ENCODE measurements around the gene SDK1.

SDK1 gene

DNA sequence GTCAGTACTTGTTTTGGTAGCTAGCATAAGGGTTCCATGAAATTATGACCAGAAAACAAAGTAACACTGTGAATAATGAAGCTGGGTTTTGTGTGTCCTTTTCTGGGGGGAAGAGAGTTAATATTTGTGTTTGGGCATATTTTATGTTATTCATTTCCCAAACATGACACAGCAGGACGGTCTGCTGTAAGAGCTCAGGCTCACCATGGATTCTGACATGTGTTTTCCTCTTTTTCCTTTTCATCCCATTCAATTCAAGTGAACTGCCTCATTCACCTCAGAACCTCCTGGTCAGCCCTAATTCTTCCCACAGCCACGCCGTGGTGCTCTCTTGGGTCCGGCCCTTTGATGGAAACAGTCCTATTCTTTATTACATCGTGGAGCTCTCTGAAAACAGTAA, 685.9 kb downstream of the SDK1 start:
- no peak for DNase-seq
- H3K9me3 ChIP-seq (ENCODE audit: severe bottlenecking), result no peaks in the 10 kb centered on the region
- H3K4me3 ChIP-seq (ENCODE audit: low read depth, low read length), result no peak overlapping the region
- TF ChIP-seq, protein P1, sequence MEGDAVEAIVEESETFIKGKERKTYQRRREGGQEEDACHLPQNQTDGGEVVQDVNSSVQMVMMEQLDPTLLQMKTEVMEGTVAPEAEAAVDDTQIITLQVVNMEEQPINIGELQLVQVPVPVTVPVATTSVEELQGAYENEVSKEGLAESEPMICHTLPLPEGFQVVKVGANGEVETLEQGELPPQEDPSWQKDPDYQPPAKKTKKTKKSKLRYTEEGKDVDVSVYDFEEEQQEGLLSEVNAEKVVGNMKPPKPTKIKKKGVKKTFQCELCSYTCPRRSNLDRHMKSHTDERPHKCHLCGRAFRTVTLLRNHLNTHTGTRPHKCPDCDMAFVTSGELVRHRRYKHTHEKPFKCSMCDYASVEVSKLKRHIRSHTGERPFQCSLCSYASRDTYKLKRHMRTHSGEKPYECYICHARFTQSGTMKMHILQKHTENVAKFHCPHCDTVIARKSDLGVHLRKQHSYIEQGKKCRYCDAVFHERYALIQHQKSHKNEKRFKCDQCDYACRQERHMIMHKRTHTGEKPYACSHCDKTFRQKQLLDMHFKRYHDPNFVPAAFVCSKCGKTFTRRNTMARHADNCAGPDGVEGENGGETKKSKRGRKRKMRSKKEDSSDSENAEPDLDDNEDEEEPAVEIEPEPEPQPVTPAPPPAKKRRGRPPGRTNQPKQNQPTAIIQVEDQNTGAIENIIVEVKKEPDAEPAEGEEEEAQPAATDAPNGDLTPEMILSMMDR (IDR thresholded peaks at IDR 0.05; ENCODE audit: low read depth, low read length), result no peak
- no peaks in the 10 kb centered on the region for H3K36me3 ChIP-seq
- no peak overlapping the region for H3K27ac ChIP-seq
- H3K27me3 ChIP-seq (ENCODE audit: insufficient read depth, low read depth, severe bottlenecking), result no peaks in the 10 kb centered on the region

DNA sequence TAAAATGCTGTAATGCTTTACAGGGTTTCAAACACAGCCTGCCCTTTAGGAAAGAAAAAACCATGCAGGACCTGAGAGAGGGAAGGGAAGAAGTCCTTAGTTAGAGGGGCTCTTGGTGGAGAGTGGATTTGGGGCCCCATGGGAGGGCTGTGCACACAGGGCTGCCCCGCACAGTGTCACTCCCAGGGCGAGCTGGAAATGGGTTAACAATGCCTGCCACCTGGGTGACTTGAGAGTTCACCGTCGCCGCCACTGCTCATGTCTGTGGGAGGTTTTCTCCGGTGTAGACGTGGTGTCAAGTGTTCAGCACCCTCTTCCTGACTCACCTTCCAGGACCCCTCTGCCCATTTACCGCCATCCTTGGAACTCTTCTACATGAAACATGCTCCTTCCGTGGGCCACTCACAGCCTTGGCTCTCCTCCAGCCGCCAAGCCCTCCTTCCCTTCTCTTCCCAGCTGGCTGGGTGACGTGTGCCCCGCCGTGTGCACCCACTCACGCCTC, 686.4 kb downstream of the SDK1 start:
- Histone ChIP-seq H3K27me3 (ENCODE audit: insufficient read depth, low read depth, severe bottlenecking) (no peaks in the 10 kb centered on the region), H3K4me3 (ENCODE audit: low read depth, low read length) (no peak overlapping the region), H3K36me3 (no peaks in the 10 kb centered on the region), H3K27ac (no peak overlapping the region), H3K9me3 (ENCODE audit: severe bottlenecking) (no peaks in the 10 kb centered on the region)
- TF ChIP-seq, protein P1 (IDR thresholded peaks at IDR 0.05; ENCODE audit: low read depth, low read length), result no peak
- DNase-seq, result no peak

DNA sequence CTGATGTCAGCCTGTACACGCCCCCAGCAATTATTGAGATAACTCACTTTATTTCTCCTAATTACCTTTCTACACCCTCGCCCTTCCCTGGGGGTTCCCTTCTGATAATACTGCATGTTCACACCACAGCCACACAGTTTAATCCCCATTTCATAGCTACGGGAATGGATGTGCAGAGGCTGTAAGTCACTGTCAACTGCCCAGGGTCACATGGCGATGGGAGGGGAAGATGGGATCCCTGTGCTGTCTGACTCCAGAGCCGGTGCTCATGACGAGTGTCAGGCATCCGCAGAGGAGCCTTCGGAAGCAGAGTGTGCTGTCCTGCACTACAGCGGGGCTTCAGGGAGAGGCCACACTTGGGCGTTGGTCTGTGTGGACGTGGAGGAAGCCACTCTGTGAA, 688.7 kb downstream of the SDK1 start:
- no peaks in the 10 kb centered on the region for H3K9me3 ChIP-seq (ENCODE audit: severe bottlenecking)
- no peak overlapping the region for H3K27ac ChIP-seq
- DNase-seq, result no peak
- no peaks in the 10 kb centered on the region for H3K27me3 ChIP-seq (ENCODE audit: insufficient read depth, low read depth, severe bottlenecking)
- H3K36me3 ChIP-seq, result no peaks in the 10 kb centered on the region
- TF ChIP-seq, protein P1 (IDR thresholded peaks at IDR 0.05; ENCODE audit: low read depth, low read length), result no peak
- no peak overlapping the region for H3K4me3 ChIP-seq (ENCODE audit: low read depth, low read length)

DNA sequence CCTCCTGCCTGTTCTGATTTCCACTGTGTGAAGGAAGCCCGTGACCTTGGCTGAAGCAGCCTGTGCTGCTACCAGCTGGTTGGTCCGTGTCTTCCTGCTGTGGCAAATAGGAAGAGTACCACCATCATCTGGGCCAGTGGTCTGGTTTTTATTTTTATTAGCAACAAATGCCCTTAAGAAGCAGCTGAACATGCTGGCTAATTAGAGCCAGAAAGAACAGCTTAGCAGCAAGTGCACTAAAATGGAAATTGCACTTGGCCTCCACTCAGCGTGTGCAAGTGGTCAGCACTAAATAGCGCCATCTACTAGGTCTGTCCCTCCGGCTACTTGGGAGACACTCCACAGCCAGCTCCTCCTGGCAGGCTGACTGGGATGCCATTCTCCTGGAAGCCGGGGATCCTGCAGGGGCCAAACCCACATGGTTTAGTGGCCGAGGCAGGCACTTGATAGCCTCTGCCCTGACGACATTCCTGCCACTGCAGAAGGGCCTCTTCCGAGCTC, 690.7 kb downstream of the SDK1 start:
- H3K27ac ChIP-seq, result no peak overlapping the region
- DNase-seq, result no peak
- no peaks in the 10 kb centered on the region for H3K9me3 ChIP-seq (ENCODE audit: severe bottlenecking)
- no peaks in the 10 kb centered on the region for H3K27me3 ChIP-seq (ENCODE audit: insufficient read depth, low read depth, severe bottlenecking)
- no peak overlapping the region for H3K4me3 ChIP-seq (ENCODE audit: low read depth, low read length)
- no peaks in the 10 kb centered on the region for H3K36me3 ChIP-seq
- TF ChIP-seq, protein P1 (IDR thresholded peaks at IDR 0.05; ENCODE audit: low read depth, low read length), result no peak

DNA sequence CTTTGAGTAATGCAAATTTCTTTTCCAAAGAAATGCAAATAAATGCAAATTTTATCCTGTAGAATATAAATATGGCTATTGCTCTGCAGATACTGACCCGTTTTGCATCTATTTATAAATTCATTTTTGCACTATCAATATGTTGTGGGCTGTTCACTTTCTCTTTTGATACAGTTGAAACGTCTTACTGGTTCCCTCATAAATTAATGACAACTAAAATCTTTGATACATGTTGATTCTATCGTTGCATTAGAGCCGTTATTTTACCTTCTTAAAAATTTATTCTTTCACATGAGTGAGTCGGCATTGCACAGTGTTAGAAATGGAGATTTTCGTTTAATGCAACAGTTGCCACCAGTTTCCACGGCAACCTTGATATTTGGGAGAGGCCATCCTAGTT, 691.8 kb downstream of the SDK1 start:
- Histone ChIP-seq H3K27ac (no peak overlapping the region), H3K27me3 (ENCODE audit: insufficient read depth, low read depth, severe bottlenecking) (no peaks in the 10 kb centered on the region), H3K36me3 (no peaks in the 10 kb centered on the region), H3K4me3 (ENCODE audit: low read depth, low read length) (no peak overlapping the region), H3K9me3 (ENCODE audit: severe bottlenecking) (no peaks in the 10 kb centered on the region)
- DNase-seq, result no peak
- TF ChIP-seq, protein P1 (IDR thresholded peaks at IDR 0.05; ENCODE audit: low read depth, low read length), result no peak

DNA sequence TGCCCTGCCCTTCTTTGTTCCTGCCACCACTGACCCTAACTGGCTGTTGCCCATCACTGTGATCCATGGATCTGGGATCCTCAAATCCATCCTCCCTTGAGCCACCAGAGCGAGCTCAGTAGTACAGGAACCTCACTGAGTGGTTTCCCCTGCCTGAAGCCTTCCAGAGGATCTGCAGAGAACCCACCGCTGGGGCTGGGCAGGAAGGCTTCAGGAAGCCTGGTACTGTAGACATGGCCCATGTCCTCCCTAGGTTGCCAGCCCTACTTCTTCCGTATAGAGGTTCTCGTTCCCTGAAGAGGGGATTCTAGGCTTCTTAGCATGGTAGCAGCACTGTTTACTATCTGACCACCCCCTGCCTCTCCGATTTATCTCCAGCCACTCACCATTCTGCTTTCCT, 693.7 kb downstream of the SDK1 start:
- Histone ChIP-seq H3K9me3 (ENCODE audit: severe bottlenecking) (no peaks in the 10 kb centered on the region), H3K27me3 (ENCODE audit: insufficient read depth, low read depth, severe bottlenecking) (no peaks in the 10 kb centered on the region), H3K27ac (no peak overlapping the region), H3K4me3 (ENCODE audit: low read depth, low read length) (no peak overlapping the region), H3K36me3 (no peaks in the 10 kb centered on the region)
- DNase-seq, result no peak
- TF ChIP-seq, protein P1 (IDR thresholded peaks at IDR 0.05; ENCODE audit: low read depth, low read length), result no peak
